Thyroid gland (tissue), 4 donors: ENCODE measurements around the gene PTDSS2. TPM values are rescaled to one million over a fixed set of nuclear protein-coding genes. Genes with fewer than 3 reads are reported as not detected.
A peak's percentile ranks its signal among the peaks of the same experiment; 100 is the strongest.

ENCODE experiments used
- DNase-seq, 2 donors: peaks; one replicate each; pipeline ENCODE4 v3.0.0-alpha.2; 2019
- H3K27ac ChIP-seq, 3 donors: fragments of 200-600 bp; sonication (generic); 1 replicate in 2 of 3; 2 replicates in 1 of 3; pipeline ENCODE4 v1.5.1; 2016 to 2019; ENCODE audit warnings: mild to moderate bottlenecking in 1 of 3, moderate library complexity in 1 of 3
- H3K27me3 ChIP-seq: fragments of 200-600 bp; sonication (generic); one replicate; pipeline ENCODE4 v1.5.1; 2019
- H3K36me3 ChIP-seq, 2 donors: fragments of 200-600 bp; sonication (generic); one replicate each; pipeline ENCODE4 v1.5.1; 2016 to 2019
- H3K4me1 ChIP-seq, 2 donors: fragments of 200-600 bp; sonication (generic); one replicate each; pipeline ENCODE4 v1.5.1; 2017 to 2019
- H3K4me3 ChIP-seq, 3 donors: fragments of 200-600 bp; sonication (generic); replicated peaks in 1 of 3; 1 replicate in 2 of 3; 2 replicates in 1 of 3; pipeline ENCODE4 v1.5.1; 2016; ENCODE audit warnings: mild to moderate bottlenecking in 1 of 3
- H3K9me3 ChIP-seq: fragments of 200-600 bp; sonication (generic); one replicate; pipeline ENCODE4 v1.5.1; 2017
- POLR2A ChIP-seq, 2 donors: fragments of 450-650 bp; IDR thresholded peaks; one replicate each; pipeline ENCODE4 v1.6.1; 2017; ENCODE audit warnings: antibody characterized with exemption in 2 of 2, mild to moderate bottlenecking in 2 of 2, moderate library complexity in 1 of 2
- WGBS, 2 donors: methylation state at CpG; one replicate each; pipeline ENCODE4 v1.1.5; 2017; 5-methylcytosine and 5-hydroxymethylcytosine counted together
- intact Hi-C: fragments of 100-400 bp; cut with DNase I; formaldehyde crosslinking; loops from one replicate; pipeline ENCODE4 v1.15.1; 2023
- total RNA-seq, 4 donors: library from RNA; depleted of rRNA; stranded (reverse); fragments of >200 nt; gene quantifications; one replicate each; pipeline ENCODE4 v1.2.3, GENCODE V29; 2016
- TF ChIP-seq, protein P1 (sequence below), 6 experiments: fragments of 200-600 bp in 3 of 6; fragments of 450-650 bp in 3 of 6; sonication (generic) in 3 of 6; IDR thresholded peaks; one replicate each; pipeline ENCODE4 v1.5.1; 2016 to 2019; ENCODE audit warnings: antibody characterized with exemption in 6 of 6, mild to moderate bottlenecking in 2 of 6, inconsistent platforms in 1 of 6, moderate library complexity in 1 of 6

Gene PTDSS2
- total RNA-seq, 4 donors from 2014 or later, result 40.8 to 69.9 (median 41.7) TPM

DNA sequence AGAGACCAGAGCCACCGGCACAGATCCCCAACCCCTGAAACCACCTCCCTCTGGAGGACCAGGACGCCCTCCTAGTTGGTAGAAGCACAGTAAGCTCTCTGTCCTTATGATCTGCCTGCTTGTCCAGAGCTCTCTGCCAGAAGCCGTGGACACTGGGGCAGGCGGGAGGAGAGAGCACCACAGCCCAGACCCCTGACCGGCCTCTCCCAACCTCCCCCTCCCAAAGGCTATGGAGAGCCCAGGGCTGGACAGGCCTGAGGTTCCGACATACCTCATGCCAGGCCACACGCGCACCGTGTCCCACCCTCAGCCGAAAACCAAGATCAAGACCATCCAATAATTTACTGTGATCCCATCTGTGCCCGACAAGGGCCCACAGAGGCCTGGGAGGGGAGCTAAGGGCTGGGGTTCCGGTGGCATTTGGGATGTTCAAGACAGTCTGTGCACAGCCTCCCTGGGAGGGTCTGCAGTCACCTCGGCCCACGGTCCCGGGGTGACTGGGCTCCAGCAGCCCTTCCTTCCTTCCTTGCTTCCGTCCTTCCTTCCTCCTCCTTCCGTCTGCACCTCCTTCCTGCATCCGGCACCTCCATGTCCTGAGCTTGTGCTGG, 81.9 kb downstream of the PTDSS2 start:
- WGBS, 2 donors, result 80 to 90% methylated on average over 13 to 16 of the region's 18 CpGs
- H3K27me3 ChIP-seq, result no peaks in the 10 kb centered on the region
- H3K4me1 ChIP-seq, result peaks cover 17 to 27% of the 10 kb centered on the region in 2 donors
- H3K27ac ChIP-seq, result no peak overlapping the region
- no peak for DNase-seq
- peaks cover 17 to 20% of the 10 kb centered on the region in 2 donors for H3K36me3 ChIP-seq
- TF ChIP-seq, protein P1, sequence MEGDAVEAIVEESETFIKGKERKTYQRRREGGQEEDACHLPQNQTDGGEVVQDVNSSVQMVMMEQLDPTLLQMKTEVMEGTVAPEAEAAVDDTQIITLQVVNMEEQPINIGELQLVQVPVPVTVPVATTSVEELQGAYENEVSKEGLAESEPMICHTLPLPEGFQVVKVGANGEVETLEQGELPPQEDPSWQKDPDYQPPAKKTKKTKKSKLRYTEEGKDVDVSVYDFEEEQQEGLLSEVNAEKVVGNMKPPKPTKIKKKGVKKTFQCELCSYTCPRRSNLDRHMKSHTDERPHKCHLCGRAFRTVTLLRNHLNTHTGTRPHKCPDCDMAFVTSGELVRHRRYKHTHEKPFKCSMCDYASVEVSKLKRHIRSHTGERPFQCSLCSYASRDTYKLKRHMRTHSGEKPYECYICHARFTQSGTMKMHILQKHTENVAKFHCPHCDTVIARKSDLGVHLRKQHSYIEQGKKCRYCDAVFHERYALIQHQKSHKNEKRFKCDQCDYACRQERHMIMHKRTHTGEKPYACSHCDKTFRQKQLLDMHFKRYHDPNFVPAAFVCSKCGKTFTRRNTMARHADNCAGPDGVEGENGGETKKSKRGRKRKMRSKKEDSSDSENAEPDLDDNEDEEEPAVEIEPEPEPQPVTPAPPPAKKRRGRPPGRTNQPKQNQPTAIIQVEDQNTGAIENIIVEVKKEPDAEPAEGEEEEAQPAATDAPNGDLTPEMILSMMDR (IDR thresholded peaks at IDR 0.05), result no peak
- no peak for TF ChIP-seq POLR2A (IDR thresholded peaks at IDR 0.05)
- no peak overlapping the region for H3K4me3 ChIP-seq
- intact Hi-C loops, result no loop called here
- H3K9me3 ChIP-seq, result no peaks in the 10 kb centered on the region

DNA sequence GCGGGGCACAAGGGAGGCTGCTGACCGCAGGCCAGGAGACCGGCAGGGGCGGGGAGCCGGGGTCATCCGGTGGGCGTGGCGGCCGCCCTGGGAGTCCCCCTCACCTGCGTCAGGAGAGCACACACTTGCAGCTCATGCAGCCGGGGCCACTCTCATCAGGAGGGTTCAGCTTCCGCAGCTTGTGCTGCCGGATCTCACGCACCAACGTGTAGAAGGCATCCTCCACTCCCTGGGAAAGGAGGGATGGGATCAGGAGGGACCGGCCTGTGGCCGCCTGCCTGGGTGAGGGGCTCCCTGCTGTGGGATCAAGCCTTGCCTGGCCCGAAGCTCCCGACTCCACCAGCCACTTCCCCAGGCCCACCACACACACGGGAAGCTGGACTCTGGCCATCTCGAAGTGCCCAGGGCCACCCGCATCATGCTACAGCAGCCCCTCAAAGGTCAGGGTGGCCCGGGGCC, 82.5 kb downstream of the PTDSS2 start:
- 84 to 87% methylated on average over 17 to 19 of the region's 23 CpGs for WGBS, 2 donors
- Histone ChIP-seq H3K27ac (no peak overlapping the region), H3K4me3 (no peak overlapping the region), H3K27me3 (no peaks in the 10 kb centered on the region), H3K4me1 (peaks cover 18 to 33% of the 10 kb centered on the region in 2 donors), H3K9me3 (no peaks in the 10 kb centered on the region), H3K36me3 (peaks cover 17 to 20% of the 10 kb centered on the region in 2 donors)
- no peak for DNase-seq
- intact Hi-C loops, result no loop called here
- no peak for TF ChIP-seq POLR2A (IDR thresholded peaks at IDR 0.05)
- TF ChIP-seq, protein P1 (IDR thresholded peaks at IDR 0.05), result no peak

DNA sequence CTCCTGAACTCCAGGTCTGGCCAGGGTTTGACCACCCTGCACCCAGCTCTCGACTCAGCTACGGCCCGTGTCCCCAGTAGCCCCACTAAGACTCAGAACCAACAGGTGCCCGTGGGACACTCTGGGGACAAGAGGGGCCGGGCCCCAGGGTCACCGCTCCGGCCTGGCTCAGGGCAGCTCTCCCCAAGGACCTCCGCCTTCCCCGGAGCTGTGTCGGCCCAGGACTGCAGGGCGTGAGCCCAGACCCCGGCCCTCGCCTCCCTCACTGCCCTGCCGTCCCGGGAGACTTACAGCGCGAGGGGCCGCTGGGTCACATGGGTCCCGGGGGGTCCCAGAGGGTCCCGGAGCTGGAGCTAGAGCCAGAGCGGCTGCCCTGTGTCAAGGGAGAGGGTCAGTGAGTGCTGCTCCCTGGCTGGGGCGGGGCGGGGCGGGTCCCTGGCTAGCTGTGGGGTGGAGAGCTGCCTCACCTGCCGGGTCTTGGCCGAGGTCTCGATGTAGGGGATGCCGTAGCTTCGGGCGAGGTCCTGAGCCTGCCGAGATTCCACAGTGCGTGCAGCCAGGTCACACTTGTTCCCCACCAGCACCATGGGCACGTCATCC, 83.0 kb downstream of the PTDSS2 start:
- DNase-seq, result no peak
- 95 to 98% methylated on average over 11 to 23 of the region's 33 CpGs for WGBS, 2 donors
- Histone ChIP-seq H3K4me3 (no peak overlapping the region), H3K9me3 (no peaks in the 10 kb centered on the region), H3K27me3 (no peaks in the 10 kb centered on the region), H3K27ac (no peak overlapping the region), H3K4me1 (peaks cover 18 to 37% of the 10 kb centered on the region in 2 donors), H3K36me3 (peaks cover 17 to 20% of the 10 kb centered on the region in 2 donors)
- TF ChIP-seq, protein P1 (IDR thresholded peaks at IDR 0.05), result no peak
- TF ChIP-seq POLR2A (IDR thresholded peaks at IDR 0.05), result no peak
- intact Hi-C loops, result no loop called here

DNA sequence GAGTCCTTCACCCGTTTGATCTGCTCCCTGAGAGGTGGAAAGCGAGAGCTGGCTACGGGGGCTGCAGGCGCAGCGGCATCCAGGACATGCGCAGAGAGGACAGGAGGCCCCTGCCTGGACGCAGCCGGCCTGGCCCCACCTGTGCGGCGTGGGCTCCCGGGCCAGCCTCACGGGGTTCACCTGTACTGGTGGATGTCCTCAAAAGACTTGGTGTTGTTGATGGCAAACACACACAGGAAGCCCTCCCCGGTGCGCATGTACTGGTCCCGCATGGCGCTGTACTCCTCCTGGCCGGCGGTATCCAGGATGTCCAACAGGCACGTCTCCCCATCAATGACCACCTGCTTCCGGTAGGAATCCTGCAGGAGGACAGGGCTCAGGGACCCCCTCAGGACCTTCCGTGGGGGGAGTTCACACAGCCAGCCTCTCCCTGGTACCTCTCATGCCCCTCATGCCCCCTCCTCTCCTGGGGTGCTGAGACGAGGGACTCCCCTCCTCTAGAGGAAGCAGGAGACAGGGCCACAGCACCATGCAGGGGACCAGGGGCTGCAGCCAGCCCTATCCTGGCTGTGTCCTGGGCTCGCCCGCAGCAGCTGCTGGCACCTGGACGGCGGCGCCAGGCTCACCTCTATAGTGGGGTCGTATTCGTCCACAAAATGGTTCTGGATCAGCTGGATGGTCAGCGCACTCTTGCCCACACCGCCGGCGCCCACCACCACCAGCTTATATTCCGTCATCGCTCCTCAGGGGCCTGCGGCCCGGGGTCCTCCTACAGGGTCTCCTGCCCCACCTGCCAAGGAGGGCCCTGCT, 83.7 kb downstream of the PTDSS2 start:
- H3K27me3 ChIP-seq, result no peaks in the 10 kb centered on the region
- peaks cover 18 to 37% of the 10 kb centered on the region in 2 donors for H3K4me1 ChIP-seq
- WGBS, 2 donors, result 91 to 96% methylated on average over 9 to 33 of the region's 37 CpGs
- no peaks in the 10 kb centered on the region for H3K9me3 ChIP-seq
- peak overlapping the region in 1 of 3 donors; percentile 81 for H3K4me3 ChIP-seq
- TF ChIP-seq, protein P1 (IDR thresholded peaks at IDR 0.05), result no peak
- TF ChIP-seq POLR2A (IDR thresholded peaks at IDR 0.05), result no peak
- no peak overlapping the region for H3K27ac ChIP-seq
- DNase-seq, result no peak
- peaks cover 17 to 20% of the 10 kb centered on the region in 2 donors for H3K36me3 ChIP-seq
- intact Hi-C loops, result no loop called here
